Activated naive CD8-positive, alpha-beta T cell treated with anti-CD3 and anti-CD28 coated beads for 36 hours (primary cell): Measurements from ENCODE around the gene TNNI3. TPM values are rescaled to one million over a fixed set of nuclear protein-coding genes. Genes with fewer than 3 reads are reported as not detected.
"Not testable (repeated sequence)": the region's sequence is repeated elsewhere in the genome, so short reads cannot be mapped to it uniquely, and the experiment has no call there.

Source experiments
- DNase-seq: peaks from one replicate; pipeline ENCODE4 v3.0.0; 2021
- H3K27ac Mint-ChIP-seq: one replicate; pipeline ENCODE4 v1.8.0; 2022; ENCODE audit warnings: mild to moderate bottlenecking, moderate library complexity, mixed read lengths
- H3K27me3 Mint-ChIP-seq: one replicate; pipeline ENCODE4 v1.8.0; 2022; ENCODE audit warnings: mild to moderate bottlenecking, mixed read lengths
- H3K36me3 Mint-ChIP-seq: one replicate; pipeline ENCODE4 v1.8.0; 2021; ENCODE audit warnings: mild to moderate bottlenecking, mixed read lengths
- H3K4me1 Mint-ChIP-seq: one replicate; pipeline ENCODE4 v1.8.0; 2021; ENCODE audit warnings: mixed read lengths
- H3K4me3 Mint-ChIP-seq: one replicate; pipeline ENCODE4 v1.8.0; 2022; ENCODE audit warnings: mild to moderate bottlenecking, moderate library complexity, mixed read lengths
- H3K9me3 Mint-ChIP-seq: one replicate; pipeline ENCODE4 v1.8.0; 2022; ENCODE audit warnings: mixed read lengths
- total RNA-seq, 2 experiments: library from RNA; stranded (reverse); gene quantifications; one replicate each; pipeline ENCODE4 v1.2.3, GENCODE V29; 2021

The TNNI3 gene
- total RNA-seq, 2 experiments from 2014 or later = 0.25 TPM; not detected in 1

GRCh38 chr19:55115446-55116065 is 42.0 kb downstream of the TNNI3 start:
- Mint-ChIP-seq H3K9me3 (peaks cover 1% of the 10 kb centered on the region), H3K4me3 (peak overlapping the region; percentile 91), H3K36me3 (peaks cover 3% of the 10 kb centered on the region), H3K4me1 (peaks cover 18% of the 10 kb centered on the region), H3K27ac (peak overlapping the region; percentile 82), H3K27me3 (no peaks in the 10 kb centered on the region)
- DNase-seq = no peak

- no peak overlapping the region for H3K27ac Mint-ChIP-seq
- peaks cover 1% of the 10 kb centered on the region for H3K9me3 Mint-ChIP-seq
- peaks cover 3% of the 10 kb centered on the region for H3K36me3 Mint-ChIP-seq
- H3K4me1 Mint-ChIP-seq = peaks cover 18% of the 10 kb centered on the region
- DNase-seq = no peak
- H3K4me3 Mint-ChIP-seq = peak overlapping the region; percentile 91
- no peaks in the 10 kb centered on the region for H3K27me3 Mint-ChIP-seq
Measured at GRCh38 chr19:55114566-55115145, 42.9 kb downstream of the TNNI3 start.

GRCh38 chr19:55113570-55114039 is 43.9 kb downstream of the TNNI3 start:
- peaks cover 11% of the 10 kb centered on the region for H3K36me3 Mint-ChIP-seq
- DNase-seq = no peak
- H3K27ac Mint-ChIP-seq = no peak overlapping the region
- no peaks in the 10 kb centered on the region for H3K27me3 Mint-ChIP-seq
- H3K4me3 Mint-ChIP-seq = no peak overlapping the region
- H3K9me3 Mint-ChIP-seq = no peaks in the 10 kb centered on the region
- peaks cover 13% of the 10 kb centered on the region for H3K4me1 Mint-ChIP-seq

GRCh38 chr19:55112777-55113569 is 44.6 kb downstream of the TNNI3 start:
- no peaks in the 10 kb centered on the region for H3K27me3 Mint-ChIP-seq
- H3K27ac Mint-ChIP-seq = no peak overlapping the region

GRCh38 chr19:55112246-55112776 is 45.2 kb downstream of the TNNI3 start:
- DNase-seq = no peak
- Mint-ChIP-seq H3K36me3 (peaks cover 16% of the 10 kb centered on the region), H3K9me3 (peaks cover 2% of the 10 kb centered on the region), H3K27ac (no peak overlapping the region), H3K4me1 (peaks cover 11% of the 10 kb centered on the region), H3K4me3 (no peak overlapping the region), H3K27me3 (no peaks in the 10 kb centered on the region)

More at GRCh38 chr19:55112777-55113569, 44.6 kb downstream of the TNNI3 start:
- H3K36me3 Mint-ChIP-seq = peaks cover 14% of the 10 kb centered on the region
- peaks cover 11% of the 10 kb centered on the region for H3K4me1 Mint-ChIP-seq
- H3K4me3 Mint-ChIP-seq = no peak overlapping the region
- DNase-seq = no peak
- H3K9me3 Mint-ChIP-seq = no peaks in the 10 kb centered on the region

- Mint-ChIP-seq H3K27ac (no peak overlapping the region), H3K4me1 (peaks cover 11% of the 10 kb centered on the region), H3K27me3 (no peaks in the 10 kb centered on the region), H3K36me3 (peaks cover 17% of the 10 kb centered on the region), H3K9me3 (peaks cover 2% of the 10 kb centered on the region), H3K4me3 (no peak overlapping the region)
- DNase-seq = no peak
Measured at GRCh38 chr19:55111238-55111831, 46.2 kb downstream of the TNNI3 start.

GRCh38 chr19:55109527-55110291 is 47.8 kb downstream of the TNNI3 start:
- Mint-ChIP-seq H3K36me3 (peaks cover 17% of the 10 kb centered on the region), H3K4me1 (peaks cover 3% of the 10 kb centered on the region), H3K9me3 (peaks cover 2% of the 10 kb centered on the region), H3K27me3 (no peaks in the 10 kb centered on the region), H3K27ac (no peak overlapping the region), H3K4me3 (no peak overlapping the region)
- no peak for DNase-seq

GRCh38 chr19:55107252-55107651 is 50.3 kb downstream of the TNNI3 start:
- H3K9me3 Mint-ChIP-seq, H3K4me3 Mint-ChIP-seq, DNase-seq, H3K27me3 Mint-ChIP-seq, H3K4me1 Mint-ChIP-seq, H3K27ac Mint-ChIP-seq: not testable (repeated sequence)
- H3K36me3 Mint-ChIP-seq = peaks cover 30% of the 10 kb centered on the region

- Mint-ChIP-seq H3K27ac (no peak overlapping the region), H3K4me3 (no peak overlapping the region), H3K4me1 (peaks cover 3% of the 10 kb centered on the region), H3K36me3 (peaks cover 33% of the 10 kb centered on the region), H3K27me3 (no peaks in the 10 kb centered on the region), H3K9me3 (peaks cover 2% of the 10 kb centered on the region)
- DNase-seq = no peak
Measured at GRCh38 chr19:55106591-55106990, 50.9 kb downstream of the TNNI3 start.

- Mint-ChIP-seq H3K4me1 (peaks cover 3% of the 10 kb centered on the region), H3K36me3 (peaks cover 34% of the 10 kb centered on the region), H3K4me3 (no peak overlapping the region), H3K27me3 (no peaks in the 10 kb centered on the region), H3K9me3 (peaks cover 2% of the 10 kb centered on the region), H3K27ac (no peak overlapping the region)
- DNase-seq = no peak
Measured at GRCh38 chr19:55105237-55105636, 52.3 kb downstream of the TNNI3 start.

GRCh38 chr19:55103190-55103589 is 54.3 kb downstream of the TNNI3 start:
- H3K27ac Mint-ChIP-seq = no peak overlapping the region
- no peaks in the 10 kb centered on the region for H3K4me1 Mint-ChIP-seq
- peaks cover 2% of the 10 kb centered on the region for H3K9me3 Mint-ChIP-seq
- no peak overlapping the region for H3K4me3 Mint-ChIP-seq
- H3K36me3 Mint-ChIP-seq = peaks cover 28% of the 10 kb centered on the region
- no peak for DNase-seq
- H3K27me3 Mint-ChIP-seq = no peaks in the 10 kb centered on the region

Other genes starting within 250 kb of the TNNI3 start
- gene NLRP7, start 210.2 kb downstream of the TNNI3 start, total RNA-seq = not detected
- gene NLRP2, start 191.4 kb downstream of the TNNI3 start, total RNA-seq = 10 to 100 TPM; 19.9 to 20.8 TPM
- gene GP6, start 119.5 kb downstream of the TNNI3 start, total RNA-seq = not detected
- gene RDH13, start 94.6 kb downstream of the TNNI3 start, total RNA-seq = 10 to 100 TPM; 21.7 to 24.0 TPM
- gene EPS8L1, start 81.9 kb downstream of the TNNI3 start, total RNA-seq = 1 to 10 TPM; 1.3 to 1.5 TPM
- gene PPP1R12C, start 40.1 kb downstream of the TNNI3 start, total RNA-seq = 10 to 100 TPM; 67.2 to 73.5 TPM
- not detected for gene TNNT1, start 8.5 kb downstream of the TNNI3 start, total RNA-seq
- not detected for gene DNAAF3, start 8.9 kb upstream of the TNNI3 start, total RNA-seq
- not detected for gene SYT5, start 22.6 kb upstream of the TNNI3 start, total RNA-seq
- not detected for gene PTPRH, start 51.8 kb upstream of the TNNI3 start, total RNA-seq
- 1 to 10 TPM; 7.3 to 7.9 TPM for gene TMEM86B, start 71.0 kb upstream of the TNNI3 start, total RNA-seq
- 100 to 1,000 TPM; 226 to 227 TPM for gene PPP6R1, start 101.3 kb upstream of the TNNI3 start, total RNA-seq
- 10 to 100 TPM; 68.0 to 69.7 TPM for gene HSPBP1, start 122.4 kb upstream of the TNNI3 start, total RNA-seq
- gene BRSK1, start 126.3 kb upstream of the TNNI3 start, total RNA-seq = 1 to 10 TPM; 5.6 to 6.4 TPM
- not detected for gene TMEM150B, start 167.6 kb upstream of the TNNI3 start, total RNA-seq
- 10 to 100 TPM; 14.9 to 15.4 TPM for gene KMT5C, start 182.1 kb upstream of the TNNI3 start, total RNA-seq
- gene COX6B2, start 197.0 kb upstream of the TNNI3 start, total RNA-seq = not detected
- not detected for gene GARIN5B, start 205.5 kb upstream of the TNNI3 start, total RNA-seq
- not detected for gene IL11, start 212.7 kb upstream of the TNNI3 start, total RNA-seq
- not detected for gene TMEM190, start 219.1 kb upstream of the TNNI3 start, total RNA-seq
- 10 to 100 TPM; 10.1 to 10.8 TPM for gene TMEM238, start 226.6 kb upstream of the TNNI3 start, total RNA-seq
- gene RPL28, start 228.2 kb upstream of the TNNI3 start, total RNA-seq = 1,000 to 10,000 TPM; 2,585 to 2,613 TPM